Measurements from ENCODE around the gene REEP2. TPM values are rescaled to one million over a fixed set of nuclear protein-coding genes. Genes with fewer than 3 reads are reported as not detected.

The REEP2 gene
- total and polyA plus RNA-seq, 4 donors = 0.08 to 0.28 (median 0.12) TPM; not detected in 1

DNA sequence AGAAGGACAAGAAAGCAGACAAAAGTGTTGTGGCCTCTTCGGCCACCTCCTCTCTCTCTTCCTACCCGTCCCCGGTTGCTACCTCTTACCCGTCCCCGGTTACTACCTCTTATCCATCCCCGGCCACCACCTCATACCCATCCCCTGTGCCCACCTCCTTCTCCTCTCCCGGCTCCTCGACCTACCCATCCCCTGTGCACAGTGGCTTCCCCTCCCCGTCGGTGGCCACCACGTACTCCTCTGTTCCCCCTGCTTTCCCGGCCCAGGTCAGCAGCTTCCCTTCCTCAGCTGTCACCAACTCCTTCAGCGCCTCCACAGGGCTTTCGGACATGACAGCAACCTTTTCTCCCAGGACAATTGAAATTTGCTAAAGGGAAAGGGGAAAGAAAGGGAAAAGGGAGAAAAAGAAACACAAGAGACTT lies 28.9 kb downstream of the REEP2 start:
- H3K9ac ChIP-seq (ENCODE audit: low read depth in 1 of 2, low read length in 2 of 2) = peak overlapping the region; percentile 9 to 29
- peaks cover 2 to 14% (median 13%) of the 10 kb centered on the region in 4 donors for H3K36me3 ChIP-seq (ENCODE audit: control insufficient read depth in 4 of 4, insufficient read depth in 3 of 4, low read depth in 1 of 4, low read length in 3 of 4)
- 92% methylated on average over 14 of the region's 14 CpGs for WGBS
- no peak for DNase-seq (ENCODE audit: low spot score)
- no peaks in the 10 kb centered on the region for H3K9me3 ChIP-seq (ENCODE audit: control insufficient read depth in 4 of 4, low read length in 3 of 4)
- peak overlapping the region in 1 of 2 donors; percentile 33 for H3K27ac ChIP-seq (ENCODE audit: low read depth in 1 of 2, low read length in 2 of 2)
- no peaks in the 10 kb centered on the region for H3K27me3 ChIP-seq (ENCODE audit: control insufficient read depth in 4 of 4, insufficient read depth in 4 of 4, low read length in 3 of 4)
- no peak for TF ChIP-seq HNF4A (conservative IDR thresholded peaks at IDR 0.05)
- TF ChIP-seq YY1 (IDR thresholded peaks at IDR 0.05) = no peak
- no peak for TF ChIP-seq RAD21 (IDR thresholded peaks at IDR 0.05)
- TF ChIP-seq FOXA2 (IDR thresholded peaks at IDR 0.05) = no peak
- no peak for TF ChIP-seq GABPA (IDR thresholded peaks at IDR 0.05 in 1 of 2, conservative IDR thresholded peaks at IDR 0.05 in 1 of 2)
- H3K4me3 ChIP-seq (ENCODE audit: low read depth in 1 of 3, low read length in 3 of 3) = peak overlapping the region in 2 of 3 donors; percentile 92 to 95
- H3K4me1 ChIP-seq (ENCODE audit: control insufficient read depth in 4 of 4, insufficient read depth in 4 of 4, low read length in 3 of 4) = peaks cover 0 to 27% (median 12%) of the 10 kb centered on the region in 4 donors

- Histone ChIP-seq H3K27me3 (ENCODE audit: control insufficient read depth in 4 of 4, insufficient read depth in 4 of 4, low read length in 3 of 4) (no peaks in the 10 kb centered on the region), H3K9ac (ENCODE audit: low read depth in 1 of 2, low read length in 2 of 2) (peak overlapping the region in 1 of 2 donors; percentile 29), H3K9me3 (ENCODE audit: control insufficient read depth in 4 of 4, low read length in 3 of 4) (no peaks in the 10 kb centered on the region), H3K36me3 (ENCODE audit: control insufficient read depth in 4 of 4, insufficient read depth in 3 of 4, low read depth in 1 of 4, low read length in 3 of 4) (peaks cover 2 to 14% (median 13%) of the 10 kb centered on the region in 4 donors), H3K4me1 (ENCODE audit: control insufficient read depth in 4 of 4, insufficient read depth in 4 of 4, low read length in 3 of 4) (peaks cover 0 to 22% (median 10%) of the 10 kb centered on the region in 4 donors), H3K27ac (ENCODE audit: low read depth in 1 of 2, low read length in 2 of 2) (peak overlapping the region in 1 of 2 donors; percentile 33), H3K4me3 (ENCODE audit: low read depth in 1 of 3, low read length in 3 of 3) (peak overlapping the region in 2 of 3 donors; percentile 92 to 95)
- WGBS = 91% methylated on average over 7 of the region's 7 CpGs
- TF ChIP-seq JUND (IDR thresholded peaks at IDR 0.05) (peak in 1 of 2 donors; percentile 15), FOXA1 (IDR thresholded peaks at IDR 0.05) (no peak), HNF4G (IDR thresholded peaks at IDR 0.05) (peak; percentile 5)
- no peak for DNase-seq (ENCODE audit: low spot score)
Observed at GRCh38 chr5:138468133-138468965, 29.5 kb downstream of the REEP2 start.

- Histone ChIP-seq H3K9ac (ENCODE audit: low read depth in 1 of 2, low read length in 2 of 2) (no peak overlapping the region), H3K27me3 (ENCODE audit: control insufficient read depth in 4 of 4, insufficient read depth in 4 of 4, low read length in 3 of 4) (no peaks in the 10 kb centered on the region), H3K36me3 (ENCODE audit: control insufficient read depth in 4 of 4, insufficient read depth in 3 of 4, low read depth in 1 of 4, low read length in 3 of 4) (peaks cover 2 to 14% (median 13%) of the 10 kb centered on the region in 4 donors), H3K4me3 (ENCODE audit: low read depth in 1 of 3, low read length in 3 of 3) (no peak overlapping the region), H3K9me3 (ENCODE audit: control insufficient read depth in 4 of 4, low read length in 3 of 4) (no peaks in the 10 kb centered on the region), H3K27ac (ENCODE audit: low read depth in 1 of 2, low read length in 2 of 2) (peak overlapping the region in 1 of 2 donors; percentile 36), H3K4me1 (ENCODE audit: control insufficient read depth in 4 of 4, insufficient read depth in 4 of 4, low read length in 3 of 4) (peaks cover 0 to 21% (median 9%) of the 10 kb centered on the region in 4 donors)
- WGBS = 96% methylated on average over 8 of the region's 8 CpGs
- TF ChIP-seq, protein P1, sequence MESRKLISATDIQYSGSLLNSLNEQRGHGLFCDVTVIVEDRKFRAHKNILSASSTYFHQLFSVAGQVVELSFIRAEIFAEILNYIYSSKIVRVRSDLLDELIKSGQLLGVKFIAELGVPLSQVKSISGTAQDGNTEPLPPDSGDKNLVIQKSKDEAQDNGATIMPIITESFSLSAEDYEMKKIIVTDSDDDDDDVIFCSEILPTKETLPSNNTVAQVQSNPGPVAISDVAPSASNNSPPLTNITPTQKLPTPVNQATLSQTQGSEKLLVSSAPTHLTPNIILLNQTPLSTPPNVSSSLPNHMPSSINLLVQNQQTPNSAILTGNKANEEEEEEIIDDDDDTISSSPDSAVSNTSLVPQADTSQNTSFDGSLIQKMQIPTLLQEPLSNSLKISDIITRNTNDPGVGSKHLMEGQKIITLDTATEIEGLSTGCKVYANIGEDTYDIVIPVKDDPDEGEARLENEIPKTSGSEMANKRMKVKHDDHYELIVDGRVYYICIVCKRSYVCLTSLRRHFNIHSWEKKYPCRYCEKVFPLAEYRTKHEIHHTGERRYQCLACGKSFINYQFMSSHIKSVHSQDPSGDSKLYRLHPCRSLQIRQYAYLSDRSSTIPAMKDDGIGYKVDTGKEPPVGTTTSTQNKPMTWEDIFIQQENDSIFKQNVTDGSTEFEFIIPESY (IDR thresholded peaks at IDR 0.05) = no peak
- TF ChIP-seq YY1 (IDR thresholded peaks at IDR 0.05) (no peak), ATF3 (IDR thresholded peaks at IDR 0.05) (no peak), TAF1 (conservative IDR thresholded peaks at IDR 0.05) (no peak), HNF4A (conservative IDR thresholded peaks at IDR 0.05) (no peak), GABPA (IDR thresholded peaks at IDR 0.05 in 1 of 2, conservative IDR thresholded peaks at IDR 0.05 in 1 of 2) (no peak), RAD21 (IDR thresholded peaks at IDR 0.05) (no peak), FOXA2 (IDR thresholded peaks at IDR 0.05) (no peak), RXRA (IDR thresholded peaks at IDR 0.05) (no peak)
- TF ChIP-seq, protein P2, sequence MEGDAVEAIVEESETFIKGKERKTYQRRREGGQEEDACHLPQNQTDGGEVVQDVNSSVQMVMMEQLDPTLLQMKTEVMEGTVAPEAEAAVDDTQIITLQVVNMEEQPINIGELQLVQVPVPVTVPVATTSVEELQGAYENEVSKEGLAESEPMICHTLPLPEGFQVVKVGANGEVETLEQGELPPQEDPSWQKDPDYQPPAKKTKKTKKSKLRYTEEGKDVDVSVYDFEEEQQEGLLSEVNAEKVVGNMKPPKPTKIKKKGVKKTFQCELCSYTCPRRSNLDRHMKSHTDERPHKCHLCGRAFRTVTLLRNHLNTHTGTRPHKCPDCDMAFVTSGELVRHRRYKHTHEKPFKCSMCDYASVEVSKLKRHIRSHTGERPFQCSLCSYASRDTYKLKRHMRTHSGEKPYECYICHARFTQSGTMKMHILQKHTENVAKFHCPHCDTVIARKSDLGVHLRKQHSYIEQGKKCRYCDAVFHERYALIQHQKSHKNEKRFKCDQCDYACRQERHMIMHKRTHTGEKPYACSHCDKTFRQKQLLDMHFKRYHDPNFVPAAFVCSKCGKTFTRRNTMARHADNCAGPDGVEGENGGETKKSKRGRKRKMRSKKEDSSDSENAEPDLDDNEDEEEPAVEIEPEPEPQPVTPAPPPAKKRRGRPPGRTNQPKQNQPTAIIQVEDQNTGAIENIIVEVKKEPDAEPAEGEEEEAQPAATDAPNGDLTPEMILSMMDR (IDR thresholded peaks at IDR 0.05; ENCODE audit: low read depth, low read length, missing input control) = no peak
- DNase-seq (ENCODE audit: low spot score) = no peak
Observed at GRCh38 chr5:138468966-138469539, 30.2 kb downstream of the REEP2 start.

All from liver (tissue), 9 donors.